NCI-H345 treated with DMSO at 0.1 percent for 48 hours (cell line): ENCODE results near the gene PALM.
"Not testable (repeated sequence)": the region's sequence is repeated elsewhere in the genome, so short reads cannot be mapped to it uniquely, and the experiment has no call there.

Experiments used
- DNase-seq: peaks from one replicate; lab custom pipeline; 2025; ENCODE audit not compliant: unreplicated experiment; lab: John Stamatoyannopoulos, UW

Gene PALM

GRCh38 chr19:729965-730668 lies 21.4 kb downstream of the PALM start:
- no peak for DNase-seq

- no peak for DNase-seq
These were observed 22.3 kb downstream of the PALM start for GRCh38 chr19:731000-731399.

DNA sequence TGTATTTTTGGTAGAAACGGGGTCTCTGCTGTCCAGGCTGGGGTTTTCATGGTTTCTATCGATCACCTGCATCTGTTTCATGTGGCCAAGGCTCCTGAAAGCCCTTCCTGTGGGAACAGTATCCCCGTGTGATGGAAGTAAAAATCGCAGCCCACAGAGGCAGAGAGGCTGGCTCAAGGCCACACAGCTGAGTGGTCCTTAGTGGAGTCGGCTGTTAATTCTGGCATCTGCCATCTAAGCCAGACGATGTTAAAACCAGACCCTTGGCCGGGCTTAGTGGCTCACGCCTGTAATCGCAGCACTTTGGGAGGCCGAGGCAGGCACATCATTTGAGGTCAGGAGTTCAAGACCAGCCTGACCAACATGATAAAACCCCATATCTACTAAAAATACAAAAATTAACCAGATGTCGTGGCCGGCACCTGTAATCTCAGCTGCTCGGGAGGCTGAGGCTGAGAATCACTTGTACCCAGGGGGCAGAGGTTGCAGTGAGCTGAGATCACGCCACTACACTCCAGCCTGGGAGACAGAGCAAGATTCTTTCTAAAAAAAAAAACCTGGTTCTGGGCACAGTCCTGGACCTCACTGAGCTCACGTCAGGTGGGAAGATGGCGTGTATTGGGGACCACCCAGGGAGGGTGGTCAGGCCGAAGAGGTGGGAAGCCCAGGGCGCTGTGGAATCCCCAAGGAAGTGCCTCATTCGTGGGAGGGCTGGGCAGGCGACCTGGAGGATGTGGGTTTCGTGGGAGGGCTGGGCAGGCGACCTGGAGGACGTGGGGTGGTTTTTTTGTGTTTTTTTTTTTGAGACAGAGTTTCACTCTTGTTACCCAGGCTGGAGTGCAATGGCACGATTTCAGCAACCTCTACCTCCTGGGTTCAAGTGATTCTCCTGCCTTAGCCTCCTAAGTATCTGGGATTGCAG lies 23.7 kb downstream of the PALM start:
- no peak for DNase-seq

DNA sequence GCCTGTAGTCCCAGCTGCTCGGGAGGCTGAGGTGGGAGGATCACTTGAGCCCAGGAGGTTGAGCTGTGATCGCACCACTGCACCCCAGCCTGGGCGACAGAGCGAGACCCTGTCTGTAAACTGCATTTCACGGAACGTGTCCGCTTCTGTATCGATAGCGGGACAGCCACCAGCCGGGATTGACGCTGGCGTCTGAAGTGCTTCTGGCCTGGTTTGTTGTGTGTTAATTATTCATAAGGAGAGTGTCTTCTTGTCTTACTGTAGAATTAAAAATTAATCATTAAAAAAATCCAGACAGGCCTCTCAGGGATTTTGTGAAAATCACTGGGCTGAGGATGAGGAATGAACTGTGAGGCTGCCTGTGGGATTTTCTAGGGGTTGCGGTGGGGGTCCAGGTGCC lies 26.0 kb downstream of the PALM start:
- no peak for DNase-seq

DNA sequence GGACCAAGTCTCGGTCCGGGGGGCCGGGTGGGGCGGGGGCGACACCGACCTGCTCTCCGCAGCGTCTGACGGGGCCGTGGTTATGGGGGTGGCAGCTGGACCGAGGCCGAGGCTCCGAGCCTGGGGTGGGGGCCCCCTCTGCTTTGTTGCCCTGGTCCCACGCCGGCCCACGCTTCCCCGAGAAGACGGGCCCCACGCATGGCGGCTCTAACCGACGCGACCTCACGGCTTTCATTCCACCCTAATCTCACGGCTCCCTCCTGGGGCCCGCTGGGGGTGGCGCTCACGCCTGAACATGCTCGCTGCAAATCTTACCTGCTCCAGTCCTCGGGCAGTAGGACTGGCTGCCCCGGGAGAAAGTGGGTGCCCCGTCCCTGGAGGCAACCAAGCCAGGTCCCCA lies 27.4 kb downstream of the PALM start:
- DNase-seq: no peak

- DNase-seq: peak; percentile 3
These were observed 28.9 kb downstream of the PALM start for GRCh38 chr19:737591-738093.

GRCh38 chr19:738509-739128 lies 29.9 kb downstream of the PALM start:
- DNase-seq: no peak

DNA sequence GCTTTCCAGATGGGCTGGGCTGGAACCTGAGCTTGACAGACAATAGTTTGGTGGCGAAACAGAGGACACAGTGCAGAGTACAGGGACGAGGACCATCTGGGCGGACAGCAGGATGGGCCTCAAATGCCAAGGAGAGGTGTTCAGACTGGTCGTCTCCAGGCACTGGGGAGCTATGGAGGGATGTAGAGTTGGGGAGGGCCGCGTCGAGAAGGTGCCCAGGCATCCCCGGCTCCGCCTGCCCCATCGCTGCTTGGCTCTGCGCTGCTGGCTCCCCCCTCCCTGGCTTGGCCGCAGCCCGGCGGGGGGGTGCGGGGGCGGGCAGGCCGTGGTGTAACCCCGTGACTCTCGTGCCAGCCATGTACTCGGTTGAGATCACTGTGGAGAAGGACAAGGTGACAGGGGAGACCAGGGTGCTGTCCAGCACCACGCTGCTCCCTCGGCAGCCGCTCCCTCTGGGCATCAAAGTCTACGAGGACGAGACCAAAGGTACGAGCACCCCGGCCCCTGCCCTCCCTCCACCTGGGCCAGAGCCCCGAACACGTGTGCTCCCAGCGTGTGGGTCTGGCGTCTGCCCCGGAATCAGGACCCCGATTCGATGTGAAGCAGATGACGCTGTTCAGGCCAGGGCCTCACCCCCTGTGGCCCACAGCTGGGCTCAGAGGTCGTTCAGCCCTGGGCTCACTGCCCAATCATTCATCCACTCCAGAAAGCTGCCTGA lies 31.4 kb downstream of the PALM start:
- DNase-seq: no peak

- DNase-seq: not testable (repeated sequence)
These were observed 32.2 kb downstream of the PALM start for GRCh38 chr19:740816-741505.

DNA sequence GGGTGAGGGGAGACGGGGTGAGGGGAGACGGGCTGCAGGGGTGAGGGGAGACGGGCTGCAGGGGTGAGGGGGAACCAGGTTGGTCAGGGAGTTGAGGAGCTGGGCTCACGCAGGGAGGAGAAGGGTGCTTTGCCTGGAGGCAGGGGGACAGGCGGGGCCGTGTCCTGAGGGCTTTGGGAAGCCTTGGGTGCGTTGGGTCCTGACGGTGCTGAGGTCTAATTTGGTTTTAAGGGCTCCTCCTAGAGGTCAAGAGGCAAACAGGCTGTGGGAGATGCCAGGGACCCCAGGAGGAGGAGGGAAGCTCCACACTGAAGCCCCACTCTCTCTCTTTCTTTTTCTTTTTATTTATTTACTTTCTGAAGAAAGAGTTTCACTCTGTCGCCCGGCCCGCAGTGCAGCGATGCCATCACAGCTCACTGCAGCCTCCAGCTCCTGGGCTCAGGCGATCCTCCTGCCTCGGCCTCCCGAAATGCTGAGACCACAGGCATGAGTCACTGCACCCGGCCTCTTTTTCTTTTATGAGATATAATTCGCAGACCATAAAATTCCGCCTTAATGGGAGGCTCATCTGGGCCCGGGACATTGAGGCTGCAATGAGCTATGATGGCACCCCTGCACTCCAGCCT lies 32.9 kb downstream of the PALM start:
- no peak for DNase-seq

GRCh38 chr19:742540-743075 lies 33.9 kb downstream of the PALM start:
- no peak for DNase-seq

DNA sequence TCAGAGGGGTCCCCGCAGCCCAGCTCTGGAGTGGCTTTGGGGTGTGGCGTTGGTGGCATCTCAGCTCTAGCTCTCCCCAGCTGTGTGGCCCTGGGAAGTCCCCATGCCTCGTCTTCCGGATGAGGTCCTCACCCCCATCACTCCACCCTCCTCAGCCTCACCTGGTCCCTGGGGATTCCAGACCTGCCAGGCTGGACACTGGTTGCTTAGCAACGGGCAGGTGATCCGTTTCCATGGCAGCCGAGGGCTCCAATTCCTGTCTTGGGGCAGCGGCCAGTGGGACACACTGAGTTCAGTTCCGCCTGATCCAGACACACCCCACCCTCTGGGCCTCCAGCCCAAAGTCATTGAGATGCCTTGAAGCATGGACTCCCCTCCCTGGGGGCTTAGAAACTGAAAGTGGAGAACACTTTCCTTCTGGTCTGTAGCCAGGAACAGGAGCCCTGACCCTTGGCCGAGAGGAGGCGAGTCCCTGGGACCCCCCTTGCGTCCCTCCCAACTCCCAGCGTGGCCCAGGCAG lies 34.5 kb downstream of the PALM start:
- peak; percentile 10 for DNase-seq

- not testable (repeated sequence) for DNase-seq
These were observed 36.4 kb downstream of the PALM start for GRCh38 chr19:745138-745537.

- DNase-seq: no peak
These were observed 37.6 kb downstream of the PALM start for GRCh38 chr19:746208-746819.

DNA sequence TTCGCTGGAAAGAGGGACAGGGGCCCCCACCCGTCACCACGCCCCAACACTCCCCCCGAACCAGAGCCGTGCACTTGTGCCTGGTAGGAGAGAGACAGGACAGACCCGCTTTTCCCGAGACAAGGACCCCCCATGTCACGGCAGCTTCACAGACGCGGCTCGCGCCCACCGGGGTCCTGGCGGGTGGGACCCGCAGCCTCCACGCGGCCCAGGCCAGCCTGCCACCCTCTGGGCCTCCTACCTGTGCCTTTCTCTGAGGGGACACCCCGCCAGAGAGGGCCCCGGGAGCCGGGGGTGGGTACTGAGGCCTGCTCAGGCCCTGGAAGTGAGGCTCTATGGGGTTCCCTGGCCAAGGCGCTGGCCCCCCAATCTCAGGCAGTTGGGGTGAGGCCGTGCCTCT lies 38.2 kb downstream of the PALM start:
- DNase-seq: no peak

- DNase-seq: no peak
These were observed 38.9 kb downstream of the PALM start for GRCh38 chr19:747432-748273.

DNA sequence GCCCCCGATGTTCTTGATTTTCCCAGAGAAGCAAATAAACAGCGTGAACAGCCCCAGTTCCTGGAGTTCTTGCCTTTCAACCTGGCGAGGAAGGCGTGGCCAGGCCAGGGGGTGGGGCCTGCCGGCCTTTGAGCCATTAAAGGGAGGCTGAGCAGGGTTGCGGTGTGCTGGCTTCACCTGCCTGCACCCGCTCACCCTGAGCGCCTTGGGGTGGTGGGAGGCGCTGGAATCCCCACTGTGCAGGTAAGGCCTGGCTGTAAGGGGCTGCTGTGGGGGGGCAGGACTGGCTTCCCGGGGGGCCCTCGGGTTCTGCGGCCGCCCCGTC lies 39.5 kb downstream of the PALM start:
- DNase-seq: no peak

DNA sequence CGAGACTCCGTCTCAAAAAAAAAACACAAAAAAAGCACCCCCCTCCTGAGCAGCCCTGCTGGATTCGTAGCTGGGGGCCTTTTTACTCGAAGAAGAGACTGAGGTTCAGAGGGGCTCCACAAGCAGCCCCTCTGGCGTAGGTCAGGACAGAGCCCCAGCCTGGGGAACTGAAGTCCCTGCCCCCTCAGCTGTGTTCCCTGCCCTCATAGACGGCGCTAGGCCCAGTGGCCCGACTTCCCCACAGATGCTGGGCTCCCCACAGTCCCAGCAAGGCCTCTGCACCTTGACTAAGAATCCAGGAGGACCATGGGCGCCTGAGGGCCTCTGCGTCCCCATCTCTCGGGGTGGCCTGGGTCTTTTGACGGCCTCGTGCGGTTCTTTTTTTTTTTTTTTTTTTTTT lies 41.1 kb downstream of the PALM start:
- no peak for DNase-seq
